ENCODE data around the gene DCHS1. TPM values are rescaled to one million over a fixed set of nuclear protein-coding genes. Genes with fewer than 3 reads are reported as not detected.

The DCHS1 gene
- total RNA-seq, 1 donor from 2014 or later, result 28.0 TPM

DNA sequence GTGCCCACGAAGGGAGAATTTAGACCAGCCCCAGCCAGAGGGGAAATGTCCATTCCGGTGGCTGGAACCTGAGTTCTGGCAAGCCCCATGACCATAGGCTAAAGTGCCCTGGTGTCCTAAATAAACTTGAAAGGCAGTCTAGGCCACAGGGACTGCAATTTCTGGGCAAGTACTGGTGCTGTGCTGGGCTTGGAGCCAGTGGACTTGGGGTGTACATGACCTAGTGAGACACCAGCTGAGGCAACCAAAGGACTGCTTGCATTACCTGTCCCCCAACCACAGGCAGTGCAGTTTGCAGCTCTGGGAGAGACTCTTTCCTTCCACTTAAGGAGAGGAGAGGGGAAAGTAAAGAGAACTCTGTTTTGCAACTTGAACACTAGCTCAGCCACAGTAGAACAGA lies 75.9 kb downstream of the DCHS1 start:
- Histone ChIP-seq H3K36me3 (no peaks in the 10 kb centered on the region), H3K27ac (no peak overlapping the region), H3K27me3 (no peaks in the 10 kb centered on the region), H3K9me3 (peaks cover 12% of the 10 kb centered on the region), H3K4me1 (peaks cover 6% of the 10 kb centered on the region), H3K4me3 (no peak overlapping the region)
- intact Hi-C loops (cut with DNase I), result no loop called here
- DNase-seq (no peak), ATAC-seq (no peak)
- TF ChIP-seq, protein P1, sequence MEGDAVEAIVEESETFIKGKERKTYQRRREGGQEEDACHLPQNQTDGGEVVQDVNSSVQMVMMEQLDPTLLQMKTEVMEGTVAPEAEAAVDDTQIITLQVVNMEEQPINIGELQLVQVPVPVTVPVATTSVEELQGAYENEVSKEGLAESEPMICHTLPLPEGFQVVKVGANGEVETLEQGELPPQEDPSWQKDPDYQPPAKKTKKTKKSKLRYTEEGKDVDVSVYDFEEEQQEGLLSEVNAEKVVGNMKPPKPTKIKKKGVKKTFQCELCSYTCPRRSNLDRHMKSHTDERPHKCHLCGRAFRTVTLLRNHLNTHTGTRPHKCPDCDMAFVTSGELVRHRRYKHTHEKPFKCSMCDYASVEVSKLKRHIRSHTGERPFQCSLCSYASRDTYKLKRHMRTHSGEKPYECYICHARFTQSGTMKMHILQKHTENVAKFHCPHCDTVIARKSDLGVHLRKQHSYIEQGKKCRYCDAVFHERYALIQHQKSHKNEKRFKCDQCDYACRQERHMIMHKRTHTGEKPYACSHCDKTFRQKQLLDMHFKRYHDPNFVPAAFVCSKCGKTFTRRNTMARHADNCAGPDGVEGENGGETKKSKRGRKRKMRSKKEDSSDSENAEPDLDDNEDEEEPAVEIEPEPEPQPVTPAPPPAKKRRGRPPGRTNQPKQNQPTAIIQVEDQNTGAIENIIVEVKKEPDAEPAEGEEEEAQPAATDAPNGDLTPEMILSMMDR (IDR thresholded peaks at IDR 0.05), result no peak

GRCh38 chr11:6578134-6578533 lies 77.5 kb downstream of the DCHS1 start:
- DNase-seq (no peak), ATAC-seq (no peak)
- H3K36me3 ChIP-seq, result no peaks in the 10 kb centered on the region
- peaks cover 6% of the 10 kb centered on the region for H3K4me1 ChIP-seq
- H3K27ac ChIP-seq, result no peak overlapping the region
- peaks cover under 1% of the 10 kb centered on the region for H3K9me3 ChIP-seq
- intact Hi-C loops (cut with DNase I), result no loop called here
- H3K4me3 ChIP-seq, result no peak overlapping the region
- H3K27me3 ChIP-seq, result no peaks in the 10 kb centered on the region
- TF ChIP-seq, protein P1 (IDR thresholded peaks at IDR 0.05), result no peak

- DNase-seq, result no peak
- intact Hi-C loops (cut with DNase I), result no loop called here
- Histone ChIP-seq H3K4me3 (no peak overlapping the region), H3K27me3 (no peaks in the 10 kb centered on the region), H3K36me3 (no peaks in the 10 kb centered on the region), H3K4me1 (peaks cover 6% of the 10 kb centered on the region), H3K27ac (no peak overlapping the region), H3K9me3 (no peaks in the 10 kb centered on the region)
- TF ChIP-seq, protein P1 (IDR thresholded peaks at IDR 0.05), result no peak
- ATAC-seq, result peak; percentile 57
These were observed 78.9 kb downstream of the DCHS1 start for GRCh38 chr11:6576471-6577373.

- ATAC-seq, result no peak
- TF ChIP-seq, protein P1 (IDR thresholded peaks at IDR 0.05), result no peak
- Histone ChIP-seq H3K27me3 (no peaks in the 10 kb centered on the region), H3K4me1 (peaks cover 6% of the 10 kb centered on the region), H3K4me3 (no peak overlapping the region), H3K27ac (no peak overlapping the region), H3K9me3 (no peaks in the 10 kb centered on the region), H3K36me3 (no peaks in the 10 kb centered on the region)
- DNase-seq, result no peak
- intact Hi-C loops (cut with DNase I), result no loop called here
These were observed 80.5 kb downstream of the DCHS1 start for GRCh38 chr11:6574816-6575715.

DNA sequence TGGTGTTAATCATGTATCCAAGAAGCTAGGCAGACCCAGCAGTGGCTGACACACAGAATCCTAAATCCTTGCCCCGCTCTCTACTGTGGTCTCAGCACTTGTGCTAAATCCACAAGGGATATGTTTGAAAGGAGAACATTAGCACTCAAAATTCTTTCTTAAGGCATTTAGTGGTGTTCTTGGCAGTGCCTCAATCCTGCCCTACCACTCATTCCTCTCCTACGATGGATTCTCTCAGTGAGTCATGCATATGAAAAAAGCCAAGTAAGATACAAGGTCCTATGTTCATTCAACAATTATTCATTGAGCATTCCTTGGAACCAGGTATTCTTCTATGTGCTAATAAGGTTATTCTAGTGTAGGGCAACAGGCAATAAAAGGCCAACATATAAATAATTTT lies 83.4 kb downstream of the DCHS1 start:
- ATAC-seq (no peak), DNase-seq (no peak)
- Histone ChIP-seq H3K36me3 (no peaks in the 10 kb centered on the region), H3K27ac (no peak overlapping the region), H3K4me3 (no peak overlapping the region), H3K27me3 (no peaks in the 10 kb centered on the region), H3K9me3 (no peaks in the 10 kb centered on the region), H3K4me1 (peaks cover 6% of the 10 kb centered on the region)
- TF ChIP-seq, protein P1 (IDR thresholded peaks at IDR 0.05), result no peak
- intact Hi-C loops (cut with DNase I), result no loop called here
